HCEC 1CT (cell line): Measurements from ENCODE around the gene PTPRT.
"Not testable (repeated sequence)": the region's sequence is repeated elsewhere in the genome, so short reads cannot be mapped to it uniquely, and the experiment has no call there.

Experiments used
- DNase-seq: peaks from one replicate; pipeline ENCODE4 v3.0.0-alpha.2; 2017

Gene PTPRT

DNA sequence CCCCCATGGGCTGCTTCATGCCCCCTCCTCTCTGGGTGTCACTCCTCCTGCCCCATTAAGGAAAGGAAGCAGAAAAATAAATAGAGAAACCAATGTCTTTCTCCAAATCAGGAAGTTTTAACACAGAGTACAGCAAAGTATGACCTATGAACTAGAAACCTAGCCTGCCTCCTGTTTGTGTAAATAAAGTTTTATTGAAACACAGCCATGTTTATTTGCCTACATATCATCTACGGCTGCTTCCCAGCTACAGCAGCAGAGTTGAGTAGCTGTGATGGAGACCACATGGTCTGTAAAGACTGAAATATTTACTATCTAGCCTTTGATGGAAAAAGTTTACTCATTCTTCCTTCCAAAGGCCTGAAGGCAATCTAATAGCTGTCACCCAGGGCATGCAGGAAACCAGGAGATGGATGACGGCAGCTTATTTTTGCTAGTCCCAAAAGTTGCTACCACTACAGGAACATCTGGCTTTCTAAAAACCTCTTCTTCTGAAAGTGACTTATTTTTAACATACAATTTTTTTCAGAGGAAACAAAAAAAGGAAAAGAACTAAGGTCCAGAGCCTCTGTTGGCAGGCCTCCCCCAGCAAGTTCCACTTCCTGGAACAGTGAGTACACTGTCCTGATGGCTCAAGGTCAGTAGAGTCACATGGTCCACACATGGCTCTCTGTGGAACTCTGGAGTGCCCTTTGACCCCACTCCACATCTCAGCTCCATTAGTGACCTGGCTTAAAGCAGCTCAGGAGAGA is 287.8 kb downstream of the PTPRT start:
- no peak for DNase-seq

GRCh38 chr20:42900764-42901163 is 288.9 kb downstream of the PTPRT start:
- DNase-seq, result not testable (repeated sequence)

- no peak for DNase-seq
These were observed 294.7 kb downstream of the PTPRT start for GRCh38 chr20:42895020-42895419.

- DNase-seq, result no peak
These were observed 295.2 kb downstream of the PTPRT start for GRCh38 chr20:42894483-42894882.

DNA sequence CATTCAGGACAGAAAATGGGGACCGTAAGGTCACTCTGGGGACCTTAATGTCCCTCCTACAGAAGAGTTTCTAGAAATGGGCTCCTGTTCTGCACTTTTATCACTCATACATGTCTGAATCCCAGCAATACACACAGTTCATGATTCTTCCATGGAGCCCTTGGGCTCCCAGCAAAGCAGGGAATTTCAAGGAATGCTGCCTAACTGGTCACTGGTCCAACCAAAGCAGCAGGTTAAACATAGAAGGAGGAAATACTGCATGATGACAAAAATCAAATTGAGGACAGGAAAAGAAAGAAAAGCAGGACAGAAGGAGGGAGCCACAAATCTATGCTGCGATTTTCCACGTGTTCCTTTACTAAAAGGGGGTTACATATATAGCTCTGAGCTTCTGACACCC is 300.2 kb downstream of the PTPRT start:
- no peak for DNase-seq

GRCh38 chr20:42887281-42887680 is 302.4 kb downstream of the PTPRT start:
- no peak for DNase-seq

DNA sequence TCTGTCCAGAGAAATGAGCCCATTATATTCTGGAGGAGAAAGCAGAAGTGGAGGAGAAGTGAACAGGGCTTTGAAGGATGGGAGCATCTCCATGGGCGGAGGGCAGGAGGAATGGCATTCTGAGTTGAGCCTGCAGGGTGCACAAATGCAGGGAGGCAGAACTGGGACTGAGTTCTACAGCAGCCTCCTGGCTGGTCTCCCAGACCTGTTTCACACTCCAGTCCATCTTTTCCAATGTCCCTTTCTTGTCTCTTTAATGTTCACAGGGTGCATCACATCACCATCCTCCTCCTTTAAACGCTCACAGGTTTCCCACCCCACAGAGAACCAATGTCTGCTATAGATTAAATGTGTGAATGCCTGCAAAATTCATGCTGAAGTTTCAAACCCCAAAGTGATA is 302.9 kb downstream of the PTPRT start:
- no peak for DNase-seq

DNA sequence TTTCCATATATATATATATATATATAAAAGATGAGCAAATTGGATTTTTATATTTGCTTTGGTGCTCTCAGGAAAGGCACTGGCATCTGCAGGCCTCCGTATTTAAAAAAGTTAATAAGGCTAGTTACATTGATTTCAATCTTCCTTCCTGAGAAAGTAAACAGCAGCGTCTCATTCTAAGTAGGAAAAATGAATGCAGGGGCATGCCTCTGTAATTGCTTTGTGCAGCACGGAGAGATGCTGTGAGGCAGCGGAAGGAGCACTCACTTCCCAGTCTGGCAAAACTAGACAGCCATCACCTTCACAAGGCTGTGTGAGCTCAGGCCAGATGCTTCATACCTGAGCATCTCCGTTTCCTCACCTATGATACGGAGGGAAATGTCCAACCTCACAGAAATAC is 303.7 kb downstream of the PTPRT start:
- DNase-seq, result no peak

DNA sequence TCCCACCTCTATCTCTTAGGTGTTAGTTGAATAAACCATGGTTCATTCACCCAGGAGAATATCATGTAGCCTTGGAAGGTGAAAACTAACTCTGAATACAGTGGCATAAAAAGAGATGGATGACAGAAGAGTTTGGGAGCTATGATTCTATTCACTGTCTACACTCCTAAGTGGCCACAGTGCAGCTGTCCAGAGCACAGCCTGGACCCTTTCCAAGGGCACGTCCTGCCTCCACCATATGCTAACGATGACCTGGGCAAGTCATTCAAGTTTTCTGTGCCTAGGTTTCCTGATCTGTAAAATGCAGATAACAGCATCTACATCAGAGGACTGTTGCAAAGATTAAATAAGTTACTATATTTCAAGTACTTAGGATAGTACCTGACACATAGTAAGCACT is 314.1 kb downstream of the PTPRT start:
- DNase-seq, result no peak

GRCh38 chr20:42873259-42873658 is 316.4 kb downstream of the PTPRT start:
- DNase-seq, result no peak

- no peak for DNase-seq
These were observed 325.6 kb downstream of the PTPRT start for GRCh38 chr20:42864116-42864515.

- DNase-seq, result no peak
These were observed 327.3 kb downstream of the PTPRT start for GRCh38 chr20:42862446-42862845.

- no peak for DNase-seq
These were observed 332.3 kb downstream of the PTPRT start for GRCh38 chr20:42857446-42857845.

- DNase-seq, result no peak
These were observed 333.8 kb downstream of the PTPRT start for GRCh38 chr20:42855896-42856295.

DNA sequence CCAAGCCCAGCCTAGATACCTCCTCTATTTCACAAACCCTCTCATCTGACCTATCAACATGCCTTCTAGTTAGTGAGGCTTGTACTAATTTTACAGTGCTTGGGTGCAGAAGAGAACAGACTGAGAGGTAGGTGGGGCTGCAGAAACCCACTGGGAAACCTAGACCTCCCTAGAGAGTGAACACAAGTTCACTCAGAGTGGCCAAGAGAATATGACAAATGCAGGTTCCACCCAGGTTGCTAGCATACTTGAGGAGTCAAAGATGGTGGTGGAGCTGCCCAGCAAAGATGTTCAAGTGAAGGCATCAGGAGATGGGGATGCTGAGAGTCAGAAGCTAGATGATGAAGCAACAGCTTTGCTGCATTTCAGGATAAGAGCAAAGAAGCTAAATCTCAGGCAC is 337.0 kb downstream of the PTPRT start:
- DNase-seq, result no peak

GRCh38 chr20:42846784-42847490 is 342.8 kb downstream of the PTPRT start:
- DNase-seq, result no peak

- DNase-seq, result no peak
These were observed 345.0 kb downstream of the PTPRT start for GRCh38 chr20:42844751-42845150.

DNA sequence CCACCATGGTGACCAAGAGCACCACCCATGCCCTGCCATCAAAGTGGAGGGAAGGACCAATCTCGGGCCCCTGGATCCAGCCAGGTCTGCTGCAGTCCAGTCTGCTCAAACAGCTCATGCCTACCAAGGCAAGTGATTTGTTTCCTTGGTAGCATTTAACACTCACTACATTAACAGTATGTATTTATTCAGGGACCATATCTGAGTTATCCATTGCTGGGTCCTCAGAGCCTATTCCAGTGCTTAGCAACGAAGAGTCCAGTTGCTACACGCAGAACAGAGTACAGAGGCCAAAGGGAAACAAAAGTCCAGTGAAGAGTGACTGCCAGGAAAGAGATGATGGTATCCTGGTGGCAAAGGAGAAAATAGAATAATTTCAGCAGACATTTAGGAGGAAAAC is 352.2 kb downstream of the PTPRT start:
- no peak for DNase-seq

GRCh38 chr20:42836339-42836738 is 353.4 kb downstream of the PTPRT start:
- DNase-seq, result no peak

GRCh38 chr20:42807876-42808275 is 381.8 kb downstream of the PTPRT start:
- DNase-seq, result no peak

GRCh38 chr20:42795111-42795695 is 394.5 kb downstream of the PTPRT start:
- DNase-seq, result no peak

DNA sequence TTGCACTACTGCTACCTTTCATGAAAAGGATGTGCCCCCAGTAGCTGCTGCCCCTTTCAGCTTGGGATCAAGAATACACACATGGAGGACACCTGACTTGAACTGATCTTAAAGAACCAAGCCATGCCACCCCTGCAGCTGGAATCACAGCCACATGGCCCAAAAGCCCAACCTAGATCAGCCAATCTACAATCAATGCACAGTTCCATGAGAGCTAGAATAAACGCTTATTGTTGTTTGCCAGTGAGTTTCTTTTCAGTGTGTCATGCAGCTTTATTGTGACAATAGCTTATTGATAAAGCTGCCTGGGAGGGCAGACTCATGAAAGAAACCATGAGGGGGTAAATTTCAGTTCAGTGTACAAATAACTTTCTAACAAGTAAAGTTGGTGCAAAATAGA is 397.7 kb downstream of the PTPRT start:
- no peak for DNase-seq

- no peak for DNase-seq
These were observed 399.6 kb downstream of the PTPRT start for GRCh38 chr20:42790111-42790510.

- no peak for DNase-seq
These were observed 401.0 kb downstream of the PTPRT start for GRCh38 chr20:42788707-42789106.
